HG02885 (cell line): ENCODE results near the gene GJC3.
"Not testable (repeated sequence)": the region's sequence is repeated elsewhere in the genome, so short reads cannot be mapped to it uniquely, and the experiment has no call there.

Experiments used
- ATAC-seq: cut with Tn5 transposase; IDR thresholded peaks from one replicate; pipeline ENCODE4 v1.9.1; 2021; ENCODE audit warnings: mild to moderate bottlenecking; ENCODE audit not compliant: unreplicated experiment, poor library complexity

GJC3 gene

GRCh38 chr7:99935009-99935408 is 5.6 kb upstream of the GJC3 start:
- ATAC-seq, result not testable (repeated sequence)

DNA sequence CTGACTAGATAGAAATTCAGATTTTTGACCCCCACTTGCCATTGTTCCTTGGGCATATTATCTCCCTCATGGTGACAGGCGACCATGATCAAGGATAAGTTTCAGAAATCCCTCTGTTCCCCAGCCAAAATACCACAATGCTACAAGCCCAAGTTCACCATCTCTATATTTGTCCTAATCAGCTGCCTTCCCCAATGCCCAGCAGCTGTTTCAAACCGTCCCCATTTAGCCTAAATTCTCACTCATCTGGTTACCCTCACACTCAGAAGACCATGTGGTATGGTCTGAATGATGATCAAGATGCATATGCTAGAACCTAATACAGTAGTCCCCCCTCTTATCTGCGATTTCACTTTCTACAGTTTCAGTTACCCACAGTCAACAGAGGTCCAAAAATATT is 956 bp upstream of the GJC3 start:
- no peak for ATAC-seq

GRCh38 chr7:99929730-99930053 is 272 bp upstream of the GJC3 start:
- no peak for ATAC-seq

- ATAC-seq, result no peak
Measured at GRCh38 chr7:99928188-99928587, 1.2 kb downstream of the GJC3 start.

GRCh38 chr7:99927536-99927935 is 1.9 kb downstream of the GJC3 start:
- no peak for ATAC-seq

- no peak for ATAC-seq
Measured at GRCh38 chr7:99926321-99926720, 3.1 kb downstream of the GJC3 start.

GRCh38 chr7:99923200-99923599 is 6.2 kb downstream of the GJC3 start:
- no peak for ATAC-seq

DNA sequence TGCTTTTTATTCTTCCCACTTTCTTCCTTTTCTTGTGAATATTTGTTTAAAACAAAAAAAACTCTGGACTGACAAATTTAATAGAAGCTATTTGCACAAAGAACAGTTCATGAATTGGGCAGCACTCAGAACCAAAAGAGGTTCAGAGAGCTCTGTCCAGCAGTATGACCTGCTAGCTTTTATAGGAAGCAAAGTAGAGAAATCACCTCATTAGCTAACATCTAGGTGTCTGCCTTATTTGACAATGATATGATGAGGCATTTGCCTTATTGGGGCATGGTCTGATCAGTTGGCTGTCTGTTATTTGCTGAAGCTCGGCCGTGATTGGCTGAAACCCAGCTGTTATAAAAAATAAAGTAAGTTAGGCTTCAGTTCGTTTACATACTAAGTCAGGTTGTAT is 9.3 kb downstream of the GJC3 start:
- no peak for ATAC-seq

- ATAC-seq, result no peak
Measured at GRCh38 chr7:99919814-99920112, 9.7 kb downstream of the GJC3 start.

DNA sequence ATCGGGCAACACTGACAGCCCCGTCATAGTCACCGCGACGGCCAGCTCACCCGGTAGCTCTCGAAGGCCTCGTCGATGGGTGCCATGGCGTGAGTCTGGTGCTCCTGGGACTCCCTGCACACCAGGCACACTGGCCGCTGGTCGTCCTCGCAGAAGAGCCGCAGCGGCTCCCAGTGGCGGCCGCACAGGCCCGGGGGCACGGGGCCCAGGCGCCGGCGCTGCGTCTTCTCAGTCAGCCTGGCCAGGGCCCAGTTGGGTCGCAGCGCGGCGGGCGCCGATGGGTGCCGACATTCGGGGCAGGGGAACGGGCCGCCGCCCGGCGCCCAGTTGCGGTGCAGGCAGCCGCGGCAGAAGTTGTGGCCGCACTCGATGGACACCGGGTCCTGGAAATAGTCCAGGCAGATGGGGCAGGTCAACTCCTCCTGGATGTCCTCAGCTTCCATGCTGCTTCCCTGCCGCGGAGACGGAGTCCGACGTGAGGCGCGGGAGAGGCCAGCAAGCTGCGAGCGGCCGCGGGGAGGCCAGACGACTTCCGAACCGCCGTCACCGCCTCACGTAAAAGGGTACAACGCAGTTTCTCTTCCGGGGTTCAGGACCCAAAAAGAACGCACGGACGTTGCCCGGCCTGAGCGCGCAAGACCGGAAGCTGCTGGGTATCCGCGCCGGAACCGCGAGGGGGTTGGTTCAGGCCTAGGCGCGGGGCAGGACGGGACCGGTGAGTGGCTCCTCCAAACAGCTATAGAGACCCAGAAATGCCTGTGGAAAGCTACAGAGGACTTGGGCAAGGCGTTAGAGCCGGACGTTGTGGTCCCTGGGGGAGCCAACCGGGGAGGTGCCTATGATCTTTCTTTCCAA is 10.2 kb downstream of the GJC3 start, which contains the start of gene TRIM4:
TRIM4 (minus strand) TSS at position 572 of the 855 bp plus-strand sequence; CDS start at position 443, 129 bp downstream.
- ATAC-seq, result peak; percentile 99

GRCh38 chr7:99910976-99911375 is 18.4 kb downstream of the GJC3 start:
- ATAC-seq, result no peak

DNA sequence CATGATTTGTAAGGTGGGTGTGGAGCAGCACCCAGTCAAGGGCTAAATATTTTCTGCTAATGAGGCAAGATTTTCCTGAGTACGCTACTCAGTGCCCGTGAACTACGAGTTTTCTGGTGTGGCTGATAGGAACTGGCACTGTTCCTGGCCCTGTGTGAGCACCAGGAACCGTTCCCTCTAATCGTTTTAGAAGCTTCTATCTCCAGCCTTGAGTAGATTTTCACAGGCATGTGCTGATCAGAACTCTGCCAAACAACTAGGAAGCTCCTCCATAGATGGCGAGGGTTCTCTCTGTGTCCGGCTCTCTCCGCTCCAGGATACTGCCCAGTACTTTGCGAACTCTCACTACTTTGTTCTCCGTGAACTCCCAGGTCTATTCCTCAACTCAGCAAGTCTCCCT is 27.8 kb downstream of the GJC3 start:
- ATAC-seq, result no peak

GRCh38 chr7:99899830-99900519 is 29.4 kb downstream of the GJC3 start:
- ATAC-seq, result no peak

DNA sequence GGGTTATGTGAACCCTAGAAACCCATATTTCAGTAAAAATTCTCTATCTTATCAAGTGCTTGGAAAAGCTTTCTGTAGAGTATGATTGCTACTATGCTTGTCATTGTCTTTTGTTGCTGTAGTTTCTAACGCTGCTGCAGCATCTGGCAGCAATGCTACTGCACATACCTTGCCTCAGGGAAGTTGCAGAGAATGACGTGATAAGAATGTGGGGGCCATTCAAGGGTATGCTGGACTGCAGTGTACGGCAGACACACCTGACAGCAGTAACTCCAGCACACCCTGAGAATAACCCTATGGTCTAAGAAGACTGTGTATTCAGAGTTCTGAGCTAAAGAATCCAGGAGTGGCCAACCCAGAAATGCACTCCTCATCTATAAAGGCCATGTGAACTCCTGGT is 30.6 kb downstream of the GJC3 start:
- no peak for ATAC-seq

DNA sequence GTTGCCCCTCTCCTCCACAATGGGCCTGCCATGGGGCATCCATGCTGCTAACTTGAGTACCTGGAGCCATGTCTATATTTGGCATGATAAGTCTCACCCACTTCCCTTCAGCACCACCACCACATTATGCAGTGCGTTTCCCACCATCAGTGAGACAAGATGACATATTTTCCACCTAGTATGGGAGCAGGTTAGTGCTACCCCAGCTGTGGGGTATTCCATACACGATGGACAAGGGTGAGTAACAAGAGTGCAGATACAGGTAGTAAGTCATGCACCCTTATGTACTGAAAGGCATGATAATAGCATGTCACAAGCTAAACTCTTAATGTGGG is 31.4 kb downstream of the GJC3 start:
- no peak for ATAC-seq

DNA sequence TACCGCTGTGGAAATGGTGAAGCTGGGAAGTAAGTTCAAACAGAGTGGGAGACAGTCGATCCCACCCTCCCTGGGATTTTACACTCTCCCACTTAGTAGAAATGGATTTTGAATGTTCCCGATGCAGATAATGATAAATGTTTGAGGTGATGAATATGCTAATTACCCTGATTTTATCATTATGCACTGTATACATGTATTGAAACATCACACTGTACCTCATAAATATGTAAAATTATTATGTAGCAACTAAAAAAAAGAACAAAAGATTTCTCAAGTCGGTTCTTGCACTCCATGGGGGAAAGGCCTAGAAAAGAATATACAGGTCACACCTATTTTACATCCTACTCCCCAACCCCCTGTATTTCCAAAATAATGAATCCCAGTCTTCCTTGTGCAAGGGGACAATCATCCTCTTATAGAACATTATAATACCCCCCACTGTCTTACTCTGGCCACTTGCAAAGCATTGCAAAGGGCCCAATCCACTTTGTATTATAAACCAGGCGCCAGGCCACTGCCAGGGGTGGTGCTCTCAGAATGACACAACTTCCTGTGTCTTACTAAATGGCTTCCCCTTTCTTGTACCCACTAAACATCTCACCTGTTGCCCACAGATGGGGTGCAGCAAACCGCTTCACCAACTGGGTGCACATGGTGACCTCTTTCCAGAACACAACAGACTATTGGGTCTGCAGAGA is 31.9 kb downstream of the GJC3 start:
- no peak for ATAC-seq

GRCh38 chr7:99894738-99895137 is 34.7 kb downstream of the GJC3 start:
- ATAC-seq, result no peak

- no peak for ATAC-seq
Measured at GRCh38 chr7:99893280-99893679, 36.1 kb downstream of the GJC3 start.

GRCh38 chr7:99890348-99890747 is 39.1 kb downstream of the GJC3 start:
- ATAC-seq, result not testable (repeated sequence)

DNA sequence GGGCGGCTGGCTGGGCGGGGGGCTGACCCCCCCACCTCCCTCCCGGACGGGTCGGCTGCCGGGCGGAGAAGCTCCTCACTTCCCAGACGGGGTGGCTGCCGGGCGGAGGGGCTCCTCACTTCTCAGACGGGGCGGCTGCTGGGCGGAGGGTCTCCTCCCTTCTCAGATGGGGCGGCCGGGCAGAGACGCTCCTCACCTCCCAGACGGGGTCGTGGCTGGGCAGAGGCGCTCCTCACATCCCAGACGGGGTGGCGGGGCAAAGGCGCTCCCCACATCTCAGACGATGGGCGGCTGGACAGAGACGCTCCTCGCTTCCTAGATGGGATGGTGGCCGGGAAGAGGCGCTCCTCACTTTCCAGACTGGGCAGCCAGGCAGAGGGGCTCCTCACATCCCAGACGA is 41.1 kb downstream of the GJC3 start:
- ATAC-seq, result not testable (repeated sequence)

- ATAC-seq, result no peak
Measured at GRCh38 chr7:99881370-99881769, 48.0 kb downstream of the GJC3 start.
